NCI-H1436 (cell line): Measurements from ENCODE around the gene SLC5A10.
A peak's percentile ranks its signal among the peaks of the same experiment; 100 is the strongest.
"Not testable (repeated sequence)": the region's sequence is repeated elsewhere in the genome, so short reads cannot be mapped to it uniquely, and the experiment has no call there.

Experiments used
- DNase-seq: peaks from one replicate; lab custom pipeline; 2025; lab: John Stamatoyannopoulos, UW

SLC5A10 gene

DNA sequence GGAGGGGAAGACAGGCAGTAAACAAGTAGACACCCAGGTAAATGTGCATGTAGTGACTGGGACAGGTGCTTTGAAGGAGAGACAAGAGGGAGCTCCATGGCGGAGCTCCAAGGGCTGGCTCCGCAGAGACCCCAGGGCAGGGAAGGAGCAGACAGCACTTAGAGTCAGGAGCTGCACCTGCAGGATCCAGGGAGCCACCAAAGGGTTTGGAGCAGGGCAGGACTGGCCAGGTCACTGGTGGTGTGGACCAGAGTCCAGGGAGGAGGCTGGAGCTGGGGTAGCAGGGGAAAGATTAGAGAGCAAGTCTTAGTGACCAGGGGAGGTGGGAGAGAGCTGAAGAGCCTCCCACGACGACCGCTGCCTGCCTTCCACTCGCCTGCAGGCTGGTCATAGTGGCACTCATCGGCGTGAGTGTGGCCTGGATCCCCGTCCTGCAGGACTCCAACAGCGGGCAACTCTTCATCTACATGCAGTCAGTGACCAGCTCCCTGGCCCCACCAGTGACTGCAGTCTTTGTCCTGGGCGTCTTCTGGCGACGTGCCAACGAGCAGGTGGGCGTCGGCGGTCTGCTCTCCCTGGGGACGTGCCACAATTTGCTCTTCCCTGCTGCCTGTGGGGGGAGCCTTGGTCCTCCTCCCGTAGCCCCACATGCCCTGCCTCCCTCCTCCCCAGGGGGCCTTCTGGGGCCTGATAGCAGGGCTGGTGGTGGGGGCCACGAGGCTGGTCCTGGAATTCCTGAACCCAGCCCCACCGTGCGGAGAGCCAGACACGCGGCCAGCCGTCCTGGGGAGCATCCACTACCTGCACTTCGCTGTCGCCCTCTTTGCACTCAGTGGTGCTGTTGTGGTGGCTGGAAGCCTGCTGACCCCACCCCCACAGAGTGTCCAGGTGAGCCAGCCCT lies 67.3 kb downstream of the SLC5A10 start:
- peak; percentile 63 for DNase-seq

DNA sequence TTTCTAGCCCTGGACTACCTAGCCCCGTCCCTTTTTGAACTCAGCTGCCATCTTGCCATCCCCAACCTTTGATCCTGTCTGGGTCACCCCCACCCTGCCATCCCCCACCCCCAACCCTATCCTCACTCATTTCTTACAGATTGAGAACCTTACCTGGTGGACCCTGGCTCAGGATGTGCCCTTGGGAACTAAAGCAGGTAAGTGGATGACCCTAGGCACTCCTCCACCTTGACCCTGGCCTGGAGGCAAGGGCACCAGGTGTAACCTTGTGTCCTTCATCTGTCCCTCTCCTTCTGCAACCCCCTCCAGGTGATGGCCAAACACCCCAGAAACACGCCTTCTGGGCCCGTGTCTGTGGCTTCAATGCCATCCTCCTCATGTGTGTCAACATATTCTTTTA lies 68.1 kb downstream of the SLC5A10 start:
- DNase-seq, result no peak

DNA sequence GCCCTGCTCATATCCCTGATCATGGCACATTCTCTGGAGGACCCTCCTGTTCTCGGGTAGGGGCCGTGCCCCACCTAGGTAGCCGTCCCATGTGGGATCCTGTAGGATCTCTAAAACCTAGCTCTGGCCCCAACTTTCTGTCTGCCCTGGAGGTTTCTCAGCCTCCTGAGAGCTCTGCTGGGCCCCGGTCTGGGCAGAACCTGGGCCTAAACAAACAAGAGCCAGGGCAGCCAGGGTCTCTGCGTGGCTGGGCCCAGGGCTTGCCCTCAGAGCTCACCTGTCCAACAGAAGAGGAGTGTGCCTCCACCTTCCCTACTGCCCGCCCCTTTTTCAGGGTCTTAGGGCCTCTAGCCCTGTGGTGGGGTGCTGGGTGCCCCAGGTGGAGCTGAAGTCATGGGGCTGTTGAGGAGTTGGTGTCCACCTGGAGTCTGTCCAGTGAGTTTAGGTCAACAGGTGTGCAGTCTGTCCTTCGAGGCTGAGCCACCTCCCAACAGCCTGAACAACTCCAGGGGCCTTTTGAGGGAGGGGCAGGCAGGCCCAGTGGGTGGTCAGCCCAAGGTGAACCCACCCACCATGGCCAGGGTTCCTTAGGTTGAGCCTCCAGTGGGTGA lies 69.2 kb downstream of the SLC5A10 start:
- not testable (repeated sequence) for DNase-seq

DNA sequence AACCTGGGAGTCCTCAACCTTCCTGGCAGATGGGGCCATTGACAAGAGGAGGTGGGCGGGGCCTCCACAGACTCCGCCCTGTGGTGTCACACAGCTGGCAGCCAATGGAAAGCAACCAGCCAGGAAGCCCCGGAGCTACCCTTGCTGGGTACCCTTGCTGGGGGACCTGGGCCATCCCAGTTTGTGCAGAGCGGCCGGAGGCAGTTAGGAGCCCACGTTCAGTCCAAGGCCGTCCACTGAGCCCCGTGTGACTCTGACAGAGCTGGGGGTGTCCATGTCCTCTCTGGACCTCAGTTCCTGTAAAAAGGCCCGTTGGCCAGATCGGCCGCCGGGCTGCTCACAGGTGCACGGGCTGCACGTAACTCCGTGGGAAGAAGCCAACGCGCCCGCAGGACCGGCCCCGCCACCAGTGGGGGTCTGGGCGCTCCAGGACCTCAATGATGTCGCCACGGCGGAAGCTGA lies 69.7 kb downstream of the SLC5A10 start:
- DNase-seq, result no peak

DNA sequence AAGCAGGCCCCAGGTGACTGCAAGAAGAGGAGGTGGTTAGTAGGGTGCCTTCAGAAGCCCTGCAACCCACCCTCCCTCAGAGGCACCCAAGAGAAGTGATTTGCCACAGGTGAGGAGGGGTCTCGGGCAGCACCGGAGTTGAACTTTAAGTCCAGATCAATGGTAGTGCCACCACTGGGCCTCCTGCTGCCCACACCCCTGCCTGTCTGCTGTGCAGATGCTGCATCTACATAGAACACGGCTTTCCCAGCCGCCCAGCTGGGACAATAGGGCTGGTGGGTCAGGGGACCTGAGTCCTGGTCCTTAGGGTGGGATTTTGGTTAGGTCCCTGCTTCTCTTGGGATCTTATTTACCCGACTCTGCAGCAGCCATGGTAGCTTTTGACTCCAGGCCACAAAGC lies 70.2 kb downstream of the SLC5A10 start:
- DNase-seq, result no peak

DNA sequence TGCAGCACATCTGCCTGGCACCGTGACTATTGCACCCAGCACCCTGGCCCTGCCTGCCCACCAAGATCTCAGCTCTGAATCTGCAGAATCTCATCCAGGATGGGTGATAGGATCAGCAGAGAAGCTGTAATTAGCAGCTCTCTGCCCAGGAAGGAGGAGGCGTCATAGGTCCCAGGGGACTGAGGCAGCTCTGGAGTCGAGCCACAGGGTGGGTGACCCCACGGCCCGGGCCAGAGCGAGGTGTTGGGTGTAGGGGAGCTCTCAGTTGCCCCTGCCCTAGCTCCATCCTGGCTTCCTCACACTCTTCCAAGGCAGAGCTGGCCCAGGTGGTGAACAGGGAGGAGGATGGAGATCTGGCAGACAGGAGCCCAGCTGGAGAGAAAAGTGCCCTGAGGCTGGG lies 70.8 kb downstream of the SLC5A10 start:
- no peak for DNase-seq

DNA sequence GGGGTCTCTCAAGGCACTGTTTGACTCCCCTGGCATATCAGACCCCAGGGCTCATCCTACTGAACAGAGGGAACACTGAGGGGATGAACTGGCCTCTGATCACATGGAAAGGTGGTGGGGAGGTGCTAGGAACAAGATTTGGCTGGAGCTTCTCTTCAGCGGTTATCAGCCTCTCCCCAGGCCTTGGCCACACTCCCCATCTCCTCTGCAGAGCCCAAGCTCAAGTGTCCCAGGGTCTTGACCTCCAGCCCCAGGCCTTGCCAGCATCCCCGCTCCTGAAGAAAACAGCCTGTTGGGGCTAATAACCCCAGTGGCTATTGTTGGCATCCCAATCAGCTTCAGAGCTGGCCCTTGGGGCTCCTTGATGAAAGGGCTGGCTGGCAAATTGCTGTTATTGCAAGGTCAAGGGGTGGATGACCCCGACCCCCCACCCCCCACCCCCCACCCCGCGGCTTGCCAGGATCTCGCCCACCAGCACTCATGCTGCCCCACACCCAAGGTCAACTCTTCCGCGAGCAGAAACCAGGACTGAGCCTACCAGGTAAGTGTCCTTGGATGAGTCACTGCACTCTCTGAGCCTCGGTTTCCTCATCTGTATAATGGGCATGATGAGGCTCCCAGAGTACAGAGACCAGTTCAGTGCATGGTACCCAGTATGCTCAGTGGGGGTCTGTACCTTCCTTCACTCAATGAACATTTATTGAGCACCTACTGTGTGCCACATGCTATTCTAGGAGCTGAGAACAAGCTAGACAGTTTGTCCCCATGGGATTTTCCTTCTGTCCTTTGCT lies 71.4 kb downstream of the SLC5A10 start:
- DNase-seq, result no peak

DNA sequence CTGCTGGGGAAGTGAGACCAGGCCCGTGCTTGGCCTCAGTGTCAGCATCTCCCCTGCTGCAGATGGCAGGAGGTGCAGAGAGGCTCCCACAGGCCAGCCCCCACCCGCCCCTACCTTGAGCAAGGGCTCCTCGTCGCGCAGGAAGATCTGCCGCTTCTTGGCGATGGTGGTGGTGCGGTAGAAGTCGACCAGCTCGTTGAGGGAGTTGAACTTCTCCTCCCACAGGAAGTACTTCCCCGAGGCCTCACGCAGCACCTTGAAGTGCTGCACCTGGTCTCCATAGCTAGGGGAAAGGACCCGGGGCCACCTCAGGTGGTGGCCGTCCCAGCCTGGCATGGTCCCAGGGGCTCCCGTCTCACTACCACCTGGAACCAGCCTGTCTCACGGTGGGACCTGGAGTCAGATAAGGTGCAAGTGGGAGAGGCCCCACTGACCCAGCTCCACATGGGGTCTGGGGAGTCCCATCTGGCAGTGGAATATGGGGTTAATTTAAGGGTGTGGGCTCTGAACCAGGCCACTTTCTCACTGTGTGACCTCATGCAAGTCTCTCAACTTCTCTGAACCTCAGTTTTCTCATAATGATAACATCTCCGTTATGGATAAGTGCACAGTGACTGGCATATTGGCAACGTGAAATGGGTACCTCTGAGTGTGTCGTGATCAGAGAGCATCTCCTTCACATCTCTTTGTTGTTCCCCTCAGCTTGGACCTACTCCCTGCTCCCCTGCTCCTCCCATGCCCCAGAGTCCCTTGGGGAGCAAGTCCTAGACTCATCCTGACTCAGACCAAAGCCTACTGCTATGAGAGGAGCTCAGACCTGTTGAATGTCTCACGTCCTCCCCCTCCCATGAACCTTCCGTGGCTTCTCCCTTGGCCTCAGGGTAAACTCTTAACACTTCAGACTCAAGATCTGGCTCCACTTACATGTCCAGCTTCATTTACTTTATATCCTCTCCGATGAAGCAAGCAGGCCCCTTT lies 72.4 kb downstream of the SLC5A10 start:
- no peak for DNase-seq

DNA sequence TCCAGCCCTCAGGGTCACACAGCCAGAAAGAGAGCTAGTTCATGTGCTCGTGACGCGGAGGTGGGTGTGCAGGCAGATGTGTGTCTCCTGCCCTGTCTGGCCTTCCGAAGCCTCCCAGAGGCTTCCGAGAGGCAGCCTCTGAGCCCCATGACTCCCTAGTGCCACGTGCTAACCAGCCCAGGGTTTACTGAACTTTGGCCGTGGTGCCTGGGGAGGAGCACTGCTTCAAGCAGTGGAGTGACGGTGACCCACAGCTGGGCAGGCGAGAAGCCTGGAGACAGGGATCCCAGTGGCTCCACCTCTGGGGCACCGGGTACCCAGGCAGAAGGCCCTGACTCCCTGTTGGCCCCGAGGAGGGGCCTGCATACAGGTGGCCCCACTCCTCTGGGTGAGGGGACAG lies 76.7 kb downstream of the SLC5A10 start:
- not testable (repeated sequence) for DNase-seq

DNA sequence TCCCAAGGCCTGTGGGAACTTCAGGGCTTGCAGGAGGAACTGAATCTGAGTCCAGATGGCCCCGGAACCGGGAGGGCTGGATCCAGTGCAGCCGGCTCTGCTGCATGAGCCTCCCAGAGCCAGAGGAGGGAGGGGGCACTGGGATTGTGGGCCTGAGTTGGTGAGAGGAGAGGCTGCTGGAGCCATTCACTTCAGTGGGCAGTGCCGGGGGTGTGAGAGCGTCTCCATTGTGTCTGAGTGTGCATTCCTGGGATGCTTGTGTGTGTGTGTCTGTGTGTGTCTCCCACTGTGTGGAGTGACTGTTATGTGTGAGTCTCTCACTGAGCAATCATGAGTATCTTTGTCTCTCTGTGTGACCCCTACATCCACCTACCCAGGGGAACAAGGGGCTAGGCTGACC lies 77.8 kb downstream of the SLC5A10 start:
- not testable (repeated sequence) for DNase-seq

DNA sequence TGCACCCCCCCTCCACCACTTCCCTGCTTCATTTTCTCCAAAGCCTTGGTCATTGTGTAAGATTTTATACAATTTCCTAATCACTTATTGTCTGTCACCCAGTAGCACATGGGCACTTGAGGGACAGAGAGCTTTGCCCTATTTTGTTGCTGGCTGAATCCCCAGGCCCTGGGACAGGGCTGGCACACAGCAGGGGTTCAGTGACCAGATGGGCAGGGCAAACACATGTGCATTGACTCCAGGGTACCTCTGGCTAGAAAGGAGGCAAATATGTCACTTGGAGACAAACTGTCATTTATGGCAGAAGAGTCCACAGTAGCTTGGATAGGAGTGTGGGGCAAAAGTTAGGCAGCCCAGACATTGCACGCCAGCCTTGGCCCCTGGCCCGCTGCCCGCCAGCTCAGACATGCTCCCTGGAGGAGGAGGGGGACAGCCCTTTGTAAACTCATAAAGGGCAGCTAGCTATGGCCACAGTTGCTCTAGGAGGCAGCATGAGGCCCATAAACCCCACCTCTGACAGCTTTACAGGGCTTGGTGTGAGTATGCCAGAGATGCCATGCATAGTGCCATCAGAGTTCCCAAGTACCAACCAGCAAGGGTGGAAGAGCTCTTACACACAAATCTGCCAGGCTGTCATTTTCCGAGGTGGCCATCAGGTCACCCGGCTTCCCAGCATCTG lies 78.9 kb downstream of the SLC5A10 start:
- not testable (repeated sequence) for DNase-seq

DNA sequence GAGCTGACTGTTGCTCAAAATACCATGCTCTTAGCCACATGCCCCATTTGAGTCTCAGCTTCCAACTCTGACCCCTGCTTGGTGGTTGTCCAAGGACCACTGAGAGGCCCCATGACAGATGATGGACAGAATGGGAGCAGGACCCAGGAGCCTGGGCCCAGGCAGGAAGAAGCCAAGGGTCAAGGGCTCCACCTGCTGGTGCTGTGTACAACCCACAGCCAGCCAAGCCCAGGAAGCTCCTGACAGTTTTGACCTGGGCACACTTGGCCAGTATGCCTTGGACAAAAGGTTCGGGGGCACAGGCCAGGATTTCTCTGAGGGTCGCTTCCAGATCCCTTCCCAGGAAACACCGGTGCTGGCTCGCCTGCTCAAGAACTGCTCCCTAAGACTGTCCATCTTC lies 79.8 kb downstream of the SLC5A10 start:
- not testable (repeated sequence) for DNase-seq

DNA sequence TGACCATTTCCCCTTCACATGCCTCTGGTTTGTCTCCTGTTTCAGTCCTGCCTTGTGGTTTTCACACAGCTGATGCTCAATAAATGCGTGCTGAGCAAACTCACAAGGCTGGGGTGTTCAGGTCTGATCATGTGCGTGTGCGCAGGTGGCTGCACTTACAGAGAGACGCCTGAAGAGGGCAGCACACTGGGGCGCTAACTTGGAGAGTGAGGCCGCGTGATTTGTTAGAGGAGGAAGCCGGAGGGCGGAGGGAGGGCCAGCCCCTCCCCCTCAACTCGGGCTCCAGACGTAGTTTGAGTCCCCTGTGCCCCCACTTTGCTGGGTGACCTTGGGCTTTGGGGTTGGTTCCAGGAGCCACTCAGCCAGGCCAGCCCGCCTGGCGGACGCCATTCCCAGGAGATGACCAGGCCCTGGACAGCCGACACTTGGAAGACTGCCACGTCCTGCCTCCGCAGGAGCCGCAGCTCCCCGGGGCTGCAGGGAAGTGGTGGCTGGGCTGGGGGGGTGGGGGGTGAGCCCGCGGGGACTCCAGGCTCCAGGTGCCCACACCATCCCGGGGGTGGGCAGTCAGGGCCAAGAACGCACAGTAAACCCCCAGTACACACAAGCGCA lies 80.5 kb downstream of the SLC5A10 start:
- not testable (repeated sequence) for DNase-seq

DNA sequence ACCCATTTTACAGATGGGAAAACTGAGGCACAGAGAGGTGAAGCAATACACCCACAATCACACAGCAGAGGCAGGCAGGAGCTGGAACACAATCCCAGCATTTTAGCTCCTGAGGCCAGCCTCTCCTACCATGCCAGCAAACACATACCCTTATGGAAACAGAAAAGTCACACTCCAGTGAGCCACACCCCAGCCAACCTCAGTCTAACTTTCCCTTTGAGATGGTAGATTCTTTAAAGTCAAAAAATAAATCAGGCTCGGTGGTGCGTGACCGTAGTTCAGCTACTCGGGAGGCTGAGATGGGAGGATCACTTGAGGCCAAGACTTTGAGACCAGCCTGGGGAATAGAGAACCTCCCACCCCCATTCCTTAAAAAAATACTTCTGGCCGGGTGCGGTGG lies 84.2 kb downstream of the SLC5A10 start:
- not testable (repeated sequence) for DNase-seq

DNA sequence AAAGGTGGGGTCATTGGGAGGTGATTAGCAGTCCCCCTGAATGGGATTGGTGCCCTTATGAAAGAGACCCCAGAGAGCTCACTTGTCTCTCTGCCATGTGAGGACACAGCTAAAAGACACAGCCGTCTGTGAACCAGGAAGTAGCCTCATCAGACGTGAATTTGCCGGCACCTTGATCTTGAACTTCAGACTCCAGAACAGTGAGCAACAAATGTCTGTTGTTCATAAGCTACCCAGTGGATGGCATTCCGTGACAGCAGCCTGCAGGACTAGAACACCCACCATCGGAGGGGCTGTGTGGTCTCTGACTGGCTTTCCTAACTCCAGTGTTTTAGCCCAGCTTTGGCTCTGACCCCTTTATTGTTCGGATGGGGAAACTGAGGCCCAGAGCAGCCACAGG lies 85.6 kb downstream of the SLC5A10 start:
- DNase-seq, result not testable (repeated sequence)

DNA sequence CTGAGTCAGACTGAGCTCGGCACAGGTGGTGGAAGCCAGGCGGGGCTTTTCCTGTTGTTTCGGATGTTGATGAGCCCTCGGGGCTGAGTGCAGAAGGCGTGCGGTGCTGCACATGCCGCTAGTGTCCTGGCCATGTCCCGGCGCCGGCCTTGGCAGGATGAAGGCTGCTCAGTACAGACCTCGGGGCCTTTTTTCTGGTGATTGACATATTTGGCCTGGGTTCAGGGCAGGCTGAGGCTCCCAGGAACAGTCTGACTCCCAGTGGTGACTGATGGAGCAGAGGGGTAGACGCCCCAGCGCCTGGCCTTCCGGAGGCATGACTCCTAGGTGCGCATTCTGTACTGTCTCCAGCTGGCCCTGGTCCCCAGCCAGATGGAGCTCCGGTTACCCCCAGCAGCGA lies 86.0 kb downstream of the SLC5A10 start:
- DNase-seq, result not testable (repeated sequence)

DNA sequence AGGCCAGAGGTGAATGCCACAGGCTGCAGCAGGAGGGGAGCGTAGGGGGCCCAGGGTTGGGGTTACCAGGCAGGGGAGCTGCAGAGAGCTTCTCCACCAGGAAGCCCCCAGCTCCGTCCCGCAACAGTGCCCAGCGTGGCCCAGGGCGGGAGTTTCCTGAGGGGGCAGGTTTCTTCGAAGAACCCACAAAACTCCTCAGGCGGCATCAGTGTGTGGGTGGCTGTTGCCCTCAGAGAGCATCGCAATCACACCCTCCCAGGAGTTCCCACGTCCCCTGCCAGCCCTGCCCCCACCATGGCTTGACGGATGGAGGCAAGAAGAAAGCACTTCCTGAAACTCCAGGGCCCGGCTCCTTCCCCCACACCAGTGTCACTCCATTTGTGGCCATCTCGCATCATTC lies 86.8 kb downstream of the SLC5A10 start:
- DNase-seq, result not testable (repeated sequence)

DNA sequence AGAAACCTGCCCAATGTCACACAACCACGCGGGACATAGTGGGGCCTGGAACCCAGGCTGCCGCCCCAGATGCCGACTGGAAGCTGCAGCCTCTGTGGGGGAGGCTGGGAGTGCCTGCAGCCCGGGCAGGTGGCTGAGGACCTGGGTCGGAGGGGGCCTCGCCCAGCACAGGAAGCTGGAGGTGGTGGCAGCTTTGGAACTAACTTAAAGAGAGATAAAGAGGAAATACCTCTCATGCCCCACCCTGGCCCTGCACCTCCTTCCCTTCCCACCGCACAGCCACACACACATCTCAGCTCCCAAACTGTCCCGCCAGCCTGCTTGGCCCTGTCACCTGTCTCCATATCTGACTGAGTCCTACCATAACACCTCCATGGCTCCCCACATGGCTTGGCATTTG lies 88.4 kb downstream of the SLC5A10 start:
- DNase-seq, result not testable (repeated sequence)

DNA sequence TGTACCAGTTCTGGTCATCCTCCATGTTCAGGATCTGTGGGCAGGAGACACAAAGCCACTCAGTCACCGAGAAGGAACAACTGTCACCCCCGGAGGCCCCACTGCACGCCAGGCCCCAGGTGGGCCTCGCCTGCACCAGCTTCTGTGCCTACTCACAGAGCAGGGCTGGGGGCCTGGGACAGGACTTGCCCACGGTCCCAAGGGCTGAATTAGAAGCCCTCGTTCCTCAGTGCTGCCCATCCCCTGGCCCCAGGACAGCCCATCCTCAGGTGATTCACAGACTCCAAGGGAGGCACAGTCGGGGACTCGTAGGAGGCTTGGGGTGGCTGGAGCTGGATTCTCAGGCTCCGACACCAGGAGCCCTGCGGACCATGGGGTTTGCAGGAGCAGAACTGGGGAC lies 89.9 kb downstream of the SLC5A10 start:
- not testable (repeated sequence) for DNase-seq

DNA sequence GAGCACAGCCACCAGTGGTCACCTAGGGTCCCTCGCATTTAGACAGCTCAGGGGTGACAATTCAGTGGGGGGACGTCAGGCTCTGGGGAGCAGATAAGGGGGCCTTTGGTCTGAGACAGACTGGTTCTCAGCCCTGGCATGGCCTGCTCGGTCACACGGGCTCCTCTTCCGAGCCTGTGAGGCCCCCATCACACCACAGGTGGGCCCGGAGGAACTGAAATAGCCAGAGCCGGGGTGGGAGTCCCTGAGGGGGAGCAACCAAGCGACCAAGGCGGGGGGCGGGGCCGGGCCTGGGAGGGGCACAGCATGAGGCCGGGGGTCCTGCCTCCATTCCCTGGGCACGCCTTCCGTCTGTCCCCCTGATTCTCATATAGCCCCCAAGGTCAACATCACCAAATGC lies 90.4 kb downstream of the SLC5A10 start:
- DNase-seq, result not testable (repeated sequence)
